ENCODE measurements around the gene SCYL1. TPM values are rescaled to one million over a fixed set of nuclear protein-coding genes. Genes with fewer than 3 reads are reported as not detected.

The SCYL1 gene
- total RNA-seq, 1 donor from 2014 or later = 80.0 TPM

- peaks cover 2% of the 10 kb centered on the region for H3K27me3 Mint-ChIP-seq (ENCODE audit: unreplicated experiment)
- peak overlapping the region; percentile 63 for H3K4me3 Mint-ChIP-seq (ENCODE audit: unreplicated experiment)
- H3K27ac Mint-ChIP-seq (ENCODE audit: unreplicated experiment) = peak overlapping the region; percentile 78
- no peaks in the 10 kb centered on the region for H3K36me3 Mint-ChIP-seq (ENCODE audit: unreplicated experiment)
- peak; percentile 43 for DNase-seq
- no peak for TF ChIP-seq CTCF (IDR thresholded peaks at IDR 0.05; ENCODE audit: partially characterized antibody, unreplicated experiment)
- peaks cover 24% of the 10 kb centered on the region for H3K4me1 Mint-ChIP-seq (ENCODE audit: low read depth, unreplicated experiment)
- peaks cover 8% of the 10 kb centered on the region for H3K9me3 Mint-ChIP-seq (ENCODE audit: unreplicated experiment)
Observed at GRCh38 chr11:65479184-65480145, 45.4 kb upstream of the SCYL1 start.

GRCh38 chr11:65482306-65482850 lies 42.5 kb upstream of the SCYL1 start:
- TF ChIP-seq CTCF (IDR thresholded peaks at IDR 0.05; ENCODE audit: partially characterized antibody, unreplicated experiment) = no peak
- Mint-ChIP-seq H3K4me1 (ENCODE audit: low read depth, unreplicated experiment) (peaks cover 31% of the 10 kb centered on the region), H3K9me3 (ENCODE audit: unreplicated experiment) (peaks cover 3% of the 10 kb centered on the region), H3K27me3 (ENCODE audit: unreplicated experiment) (peaks cover 4% of the 10 kb centered on the region), H3K36me3 (ENCODE audit: unreplicated experiment) (no peaks in the 10 kb centered on the region), H3K4me3 (ENCODE audit: unreplicated experiment) (no peak overlapping the region), H3K27ac (ENCODE audit: unreplicated experiment) (peak overlapping the region; percentile 38)
- no peak for DNase-seq

- no peaks in the 10 kb centered on the region for H3K36me3 Mint-ChIP-seq (ENCODE audit: unreplicated experiment)
- H3K27ac Mint-ChIP-seq (ENCODE audit: unreplicated experiment) = peak overlapping the region; percentile 85
- H3K4me3 Mint-ChIP-seq (ENCODE audit: unreplicated experiment) = no peak overlapping the region
- H3K27me3 Mint-ChIP-seq (ENCODE audit: unreplicated experiment) = peaks cover 12% of the 10 kb centered on the region
- no peak for TF ChIP-seq CTCF (IDR thresholded peaks at IDR 0.05; ENCODE audit: partially characterized antibody, unreplicated experiment)
- H3K4me1 Mint-ChIP-seq (ENCODE audit: low read depth, unreplicated experiment) = peaks cover 41% of the 10 kb centered on the region
- H3K9me3 Mint-ChIP-seq (ENCODE audit: unreplicated experiment) = peaks cover 9% of the 10 kb centered on the region
- DNase-seq = no peak
Observed at GRCh38 chr11:65485920-65486219, 39.0 kb upstream of the SCYL1 start.

GRCh38 chr11:65486570-65487466 lies 38.1 kb upstream of the SCYL1 start:
- Mint-ChIP-seq H3K4me3 (ENCODE audit: unreplicated experiment) (peak overlapping the region; percentile 87), H3K9me3 (ENCODE audit: unreplicated experiment) (peaks cover 9% of the 10 kb centered on the region), H3K4me1 (ENCODE audit: low read depth, unreplicated experiment) (peaks cover 46% of the 10 kb centered on the region), H3K27ac (ENCODE audit: unreplicated experiment) (peak overlapping the region; percentile 99), H3K27me3 (ENCODE audit: unreplicated experiment) (peaks cover 16% of the 10 kb centered on the region), H3K36me3 (ENCODE audit: unreplicated experiment) (no peaks in the 10 kb centered on the region)
- TF ChIP-seq CTCF (IDR thresholded peaks at IDR 0.05; ENCODE audit: partially characterized antibody, unreplicated experiment) = no peak
- DNase-seq = no peak

All from glutamatergic neuron (in vitro differentiated cells).